GM12801 (cell line): Measurements from ENCODE around the gene PI4K2A.

ENCODE experiments used
- CTCF ChIP-seq: IDR thresholded peaks from one replicate; pipeline ENCODE4 v1.5.1; 2011; ENCODE audit warnings: control low read depth; ENCODE audit not compliant: insufficient read length; ENCODE audit errors: extremely low read depth

The PI4K2A gene

GRCh38 chr10:97640174-97640867 lies at the start of gene PI4K2A:
Gene PI4K2A (plus strand): TSS chr10:97640671. CDS start chr10:97640743, 72 bp downstream.
- TF ChIP-seq CTCF: no peak

- TF ChIP-seq CTCF: no peak
Measured at GRCh38 chr10:97590748-97591495, 49.5 kb upstream of the PI4K2A start.

- TF ChIP-seq CTCF: no peak
Measured at GRCh38 chr10:97593421-97593820, 47.0 kb upstream of the PI4K2A start.

- TF ChIP-seq CTCF: no peak
Measured at GRCh38 chr10:97596101-97597082, 44.1 kb upstream of the PI4K2A start.

- no peak for TF ChIP-seq CTCF
Measured at GRCh38 chr10:97597778-97598177, 42.7 kb upstream of the PI4K2A start.

- no peak for TF ChIP-seq CTCF
Measured at GRCh38 chr10:97598407-97599271, 41.8 kb upstream of the PI4K2A start.
